22Rv1 (cell line): ENCODE data around the gene CCDC24.

ENCODE experiments used
- CTCF ChIP-seq: fragments of 450-650 bp; IDR thresholded peaks from 2 replicates; pipeline ENCODE4 v1.5.1; 2017; ENCODE audit warnings: mild to moderate bottlenecking
- ZFX ChIP-seq: fragments of 450-650 bp; IDR thresholded peaks from 2 replicates; pipeline ENCODE4 v1.6.1; 2017; ENCODE audit warnings: antibody characterized with exemption, borderline replicate concordance

DNA sequence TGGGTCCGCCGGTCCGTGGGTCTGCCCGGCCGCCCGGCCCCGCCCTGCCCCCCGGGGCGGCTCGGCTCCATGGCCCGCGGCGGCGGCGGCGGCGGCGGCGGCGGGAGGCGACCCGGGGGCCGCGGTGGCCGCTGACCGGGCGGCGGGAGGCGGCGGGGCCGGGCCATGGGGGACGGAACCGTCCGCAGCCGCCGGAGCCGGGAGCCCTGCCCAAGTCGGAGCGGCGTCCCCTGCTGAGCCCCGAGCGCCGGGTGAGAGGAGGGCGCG, 12.2 kb upstream of the CCDC24 start:
- no peak for TF ChIP-seq CTCF
- no peak for TF ChIP-seq ZFX
